GM18499 (cell line): ENCODE results near the gene PCDHB12.

Experiments
- ATAC-seq: cut with Tn5 transposase; IDR thresholded peaks from one replicate; pipeline ENCODE4 v1.9.1; 2021; ENCODE audit warnings: moderate number of reproducible peaks; ENCODE audit not compliant: insufficient read depth, unreplicated experiment

PCDHB12 gene

DNA sequence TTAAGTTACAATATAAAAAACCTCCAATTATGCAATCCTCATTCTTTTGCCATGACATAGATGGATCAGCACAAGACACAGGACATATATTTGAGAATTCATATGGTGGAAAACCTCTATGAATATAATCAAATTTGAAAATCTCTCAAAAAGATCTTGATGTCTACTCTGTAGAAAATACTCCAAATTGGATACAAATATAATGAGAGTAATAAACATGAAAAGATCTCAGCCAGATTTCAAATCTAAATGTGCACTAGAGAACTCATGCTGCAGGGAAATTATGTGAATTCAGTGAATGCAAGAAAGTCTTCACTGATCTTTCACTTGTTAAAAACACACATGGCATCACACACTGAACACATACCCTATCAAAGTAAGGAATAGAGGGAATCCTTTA is 50.4 kb downstream of the PCDHB12 start:
- ATAC-seq: no peak

DNA sequence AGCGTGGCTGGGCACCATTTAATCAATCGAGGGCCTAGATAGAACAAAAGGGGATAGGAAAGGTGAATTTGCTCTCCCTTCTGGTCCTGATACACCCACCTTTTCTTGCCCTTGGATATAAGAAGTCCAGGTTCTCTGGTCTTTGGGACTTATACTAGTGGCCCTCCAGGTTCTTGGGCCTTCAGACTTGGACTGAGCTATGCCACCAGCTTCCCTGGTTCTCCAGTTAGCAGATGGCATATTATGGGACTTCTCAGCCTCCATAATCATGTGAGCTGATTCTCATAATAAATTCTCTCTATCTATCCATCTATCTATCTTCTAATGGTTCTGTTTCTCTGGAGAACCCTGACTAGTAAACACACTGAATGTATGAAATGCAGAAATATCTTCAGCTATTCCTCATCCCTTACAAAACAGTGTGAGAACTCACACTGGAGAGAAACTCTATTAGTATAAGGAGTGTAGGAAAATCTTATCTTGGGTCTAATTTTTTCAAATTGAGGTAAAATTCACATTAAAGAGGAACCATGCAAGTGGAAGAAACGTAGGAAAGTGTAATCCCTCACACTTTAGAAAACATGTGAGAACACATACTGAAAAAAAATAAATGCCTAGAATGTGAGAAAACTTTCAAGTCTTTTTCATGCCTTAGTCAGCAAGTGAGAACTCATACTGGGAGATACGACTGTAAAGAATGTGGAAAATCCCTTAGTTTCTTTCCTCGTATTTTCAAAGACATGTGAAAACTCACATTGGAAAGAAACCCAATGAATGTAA is 52.1 kb downstream of the PCDHB12 start:
- ATAC-seq: no peak

- no peak for ATAC-seq
These were observed 52.7 kb downstream of the PCDHB12 start for GRCh38 chr5:141261238-141261546.
